HEK293T (cell line): Measurements from ENCODE around the gene CFAP74.

Experiments
- BHLHE40 ChIP-seq: fragments of 450-650 bp; IDR thresholded peaks from 2 replicates; pipeline ENCODE4 v1.6.1; 2016; ENCODE audit warnings: mild to moderate bottlenecking, moderate library complexity, borderline replicate concordance
- ELF4 ChIP-seq: fragments of 450-650 bp; IDR thresholded peaks from 2 replicates; pipeline ENCODE4 v1.6.1; 2017; ENCODE audit warnings: antibody characterized with exemption
- FOXA1 ChIP-seq: fragments of 450-650 bp; IDR thresholded peaks from 2 replicates; pipeline ENCODE4 v1.6.1; 2016; ENCODE audit warnings: mild to moderate bottlenecking
- FOXK2 ChIP-seq: fragments of 450-650 bp; IDR thresholded peaks from 2 replicates; pipeline ENCODE4 v1.6.1; 2016; ENCODE audit warnings: mild to moderate bottlenecking
- SP1 ChIP-seq: fragments of 450-650 bp; IDR thresholded peaks from 2 replicates; pipeline ENCODE4 v1.6.1; 2017
- SUZ12 ChIP-seq: fragments of 450-650 bp; IDR thresholded peaks from 2 replicates; pipeline ENCODE4 v1.6.1; 2016; ENCODE audit warnings: mild to moderate bottlenecking
- ZNF384 ChIP-seq: fragments of 450-650 bp; IDR thresholded peaks from 2 replicates; pipeline ENCODE4 v1.6.1; 2016
- TF ChIP-seq, protein P1 (sequence below): fragments of 450-650 bp; IDR thresholded peaks from 2 replicates; pipeline ENCODE4 v1.6.1; 2016

- no peak for TF ChIP-seq BHLHE40
- TF ChIP-seq FOXK2, result no peak
- no peak for TF ChIP-seq ELF4
- TF ChIP-seq SUZ12, result no peak
- TF ChIP-seq, protein P1, sequence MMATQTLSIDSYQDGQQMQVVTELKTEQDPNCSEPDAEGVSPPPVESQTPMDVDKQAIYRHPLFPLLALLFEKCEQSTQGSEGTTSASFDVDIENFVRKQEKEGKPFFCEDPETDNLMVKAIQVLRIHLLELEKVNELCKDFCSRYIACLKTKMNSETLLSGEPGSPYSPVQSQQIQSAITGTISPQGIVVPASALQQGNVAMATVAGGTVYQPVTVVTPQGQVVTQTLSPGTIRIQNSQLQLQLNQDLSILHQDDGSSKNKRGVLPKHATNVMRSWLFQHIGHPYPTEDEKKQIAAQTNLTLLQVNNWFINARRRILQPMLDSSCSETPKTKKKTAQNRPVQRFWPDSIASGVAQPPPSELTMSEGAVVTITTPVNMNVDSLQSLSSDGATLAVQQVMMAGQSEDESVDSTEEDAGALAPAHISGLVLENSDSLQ, result no peak
- TF ChIP-seq SP1, result no peak
- TF ChIP-seq ZNF384, result no peak
- no peak for TF ChIP-seq FOXA1
Observed at GRCh38 chr1:2003541-2004131, at the start of gene CFAP74.
